Parathyroid adenoma (tissue), 2 donors: Measurements from ENCODE around the gene ESYT3.

ENCODE experiments used
- H2AFZ ChIP-seq: fragments of 300-600 bp; sonication (generic); one replicate; pipeline ENCODE4 v1.7.0; 2017; ENCODE audit warnings: antibody characterized with exemption, mild to moderate bottlenecking
- H3K27ac ChIP-seq: fragments of 300-600 bp; sonication (generic); one replicate; pipeline ENCODE4 v1.7.0; 2017
- H3K27me3 ChIP-seq: fragments of 300-600 bp; sonication (generic); one replicate; pipeline ENCODE4 v1.7.0; 2017; ENCODE audit warnings: low read length; ENCODE audit not compliant: control insufficient read depth, insufficient read depth
- H3K36me3 ChIP-seq: fragments of 300-600 bp; sonication (generic); one replicate; pipeline ENCODE4 v1.7.0; 2017; ENCODE audit warnings: low read length; ENCODE audit not compliant: control insufficient read depth, insufficient read depth
- H3K4me1 ChIP-seq: fragments of 300-600 bp; sonication (generic); one replicate; pipeline ENCODE4 v1.7.0; 2017; ENCODE audit warnings: control low read depth
- H3K4me2 ChIP-seq: fragments of 300-600 bp; sonication (generic); one replicate; pipeline ENCODE4 v1.7.0; 2017; ENCODE audit warnings: low read length
- H3K4me3 ChIP-seq: fragments of 300-600 bp; sonication (generic); one replicate; pipeline ENCODE4 v1.7.0; 2017; ENCODE audit warnings: low read depth, low read length
- H3K79me2 ChIP-seq: fragments of 300-600 bp; sonication (generic); one replicate; pipeline ENCODE4 v1.7.0; 2017; ENCODE audit warnings: control low read depth
- H3K9ac ChIP-seq: fragments of 300-600 bp; sonication (generic); one replicate; pipeline ENCODE4 v1.7.0; 2017; ENCODE audit warnings: mild to moderate bottlenecking
- H3K9me3 ChIP-seq: fragments of 300-600 bp; sonication (generic); one replicate; pipeline ENCODE4 v1.7.0; 2017; ENCODE audit warnings: low read length; ENCODE audit not compliant: control insufficient read depth
- CTCF ChIP-seq: fragments of 300-600 bp; sonication (generic); IDR thresholded peaks from one replicate; pipeline ENCODE4 v1.7.0; 2017; ENCODE audit warnings: antibody characterized with exemption, mild to moderate bottlenecking
- donor health status: primary hyperparathyroidism.

The ESYT3 gene

GRCh38 chr3:138472141-138472825 lies 37.9 kb downstream of the ESYT3 start:
- H3K4me3 ChIP-seq, result no peak overlapping the region
- no peak for TF ChIP-seq CTCF
- H2AFZ ChIP-seq, result no peak overlapping the region
- no peaks in the 10 kb centered on the region for H3K27me3 ChIP-seq
- H3K79me2 ChIP-seq, result no peaks in the 10 kb centered on the region
- H3K9ac ChIP-seq, result no peak overlapping the region
- H3K4me1 ChIP-seq, result no peaks in the 10 kb centered on the region
- no peak overlapping the region for H3K27ac ChIP-seq
- no peaks in the 10 kb centered on the region for H3K9me3 ChIP-seq
- no peaks in the 10 kb centered on the region for H3K36me3 ChIP-seq
- H3K4me2 ChIP-seq, result no peak overlapping the region

- H3K9ac ChIP-seq, result no peak overlapping the region
- H3K4me2 ChIP-seq, result no peak overlapping the region
- H3K4me3 ChIP-seq, result no peak overlapping the region
- no peaks in the 10 kb centered on the region for H3K36me3 ChIP-seq
- no peaks in the 10 kb centered on the region for H3K27me3 ChIP-seq
- H3K9me3 ChIP-seq, result no peaks in the 10 kb centered on the region
- H2AFZ ChIP-seq, result no peak overlapping the region
- TF ChIP-seq CTCF, result no peak
- H3K27ac ChIP-seq, result no peak overlapping the region
- H3K4me1 ChIP-seq, result no peaks in the 10 kb centered on the region
- H3K79me2 ChIP-seq, result no peaks in the 10 kb centered on the region
Measured at GRCh38 chr3:138473391-138473790, 39.0 kb downstream of the ESYT3 start.

DNA sequence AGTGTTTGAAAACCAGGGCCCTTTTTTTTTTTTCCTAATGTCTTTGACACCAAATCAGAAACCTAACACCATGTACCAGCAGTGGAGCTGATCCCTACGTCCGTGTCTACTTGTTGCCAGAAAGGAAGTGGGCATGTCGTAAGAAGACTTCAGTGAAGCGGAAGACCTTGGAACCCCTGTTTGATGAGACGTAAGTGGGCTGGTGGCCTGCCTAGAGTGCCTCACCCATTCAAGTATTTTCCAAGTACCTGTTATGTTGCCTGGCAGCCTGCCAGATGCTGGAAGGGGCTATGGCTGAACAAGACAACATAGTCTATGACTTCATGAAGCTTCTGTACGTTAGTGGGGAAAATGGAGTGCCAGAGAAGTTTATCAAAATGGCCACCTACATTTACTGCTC lies 39.7 kb downstream of the ESYT3 start:
- Histone ChIP-seq H2AFZ (no peak overlapping the region), H3K27me3 (no peaks in the 10 kb centered on the region), H3K79me2 (no peaks in the 10 kb centered on the region), H3K4me1 (no peaks in the 10 kb centered on the region), H3K4me2 (no peak overlapping the region), H3K4me3 (no peak overlapping the region), H3K36me3 (no peaks in the 10 kb centered on the region), H3K27ac (no peak overlapping the region), H3K9me3 (no peaks in the 10 kb centered on the region), H3K9ac (no peak overlapping the region)
- TF ChIP-seq CTCF, result no peak

DNA sequence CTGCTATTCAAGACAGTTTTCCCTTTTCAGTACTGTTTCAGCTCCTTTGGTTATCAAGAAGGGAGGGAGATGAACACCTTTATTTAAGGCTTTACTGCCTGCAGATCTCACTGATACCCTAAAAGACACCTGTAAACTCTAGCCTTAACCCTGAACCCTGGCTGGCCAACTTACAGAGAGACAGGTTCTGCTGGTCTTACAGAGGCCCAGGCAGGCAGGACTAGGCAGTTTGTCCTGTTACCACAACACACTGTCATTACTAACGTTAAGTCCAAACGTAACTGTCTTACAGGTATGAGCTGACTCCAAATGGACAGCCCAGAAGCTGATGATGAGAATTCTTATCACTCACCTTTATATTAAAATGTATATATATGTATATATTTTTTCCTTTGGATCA lies 42.1 kb downstream of the ESYT3 start:
- Histone ChIP-seq H3K27ac (no peak overlapping the region), H3K4me1 (no peaks in the 10 kb centered on the region), H3K9me3 (no peaks in the 10 kb centered on the region), H3K36me3 (no peaks in the 10 kb centered on the region), H3K27me3 (no peaks in the 10 kb centered on the region), H3K4me2 (no peak overlapping the region), H3K79me2 (no peaks in the 10 kb centered on the region), H2AFZ (no peak overlapping the region), H3K9ac (no peak overlapping the region), H3K4me3 (no peak overlapping the region)
- no peak for TF ChIP-seq CTCF

DNA sequence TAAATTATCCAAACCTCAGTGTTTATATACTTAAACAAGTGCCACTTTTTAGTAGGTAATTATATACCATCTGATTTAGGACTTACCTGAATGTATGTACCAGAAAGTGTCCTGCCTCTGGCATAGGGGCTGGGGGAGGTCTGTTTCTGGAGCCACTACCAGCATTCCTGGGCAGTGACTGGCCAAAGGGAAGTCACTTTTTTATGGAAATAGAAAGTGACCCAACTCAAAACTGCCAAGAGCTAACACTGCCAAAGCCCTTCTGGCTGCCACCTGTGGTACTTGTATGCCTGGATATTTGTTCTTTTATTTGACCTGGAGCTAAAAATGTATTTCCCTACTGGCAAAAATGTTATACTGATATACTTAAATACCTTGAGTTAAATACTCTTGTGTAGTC lies 42.7 kb downstream of the ESYT3 start:
- H3K79me2 ChIP-seq, result no peaks in the 10 kb centered on the region
- H3K27me3 ChIP-seq, result no peaks in the 10 kb centered on the region
- TF ChIP-seq CTCF, result no peak
- no peaks in the 10 kb centered on the region for H3K36me3 ChIP-seq
- H3K4me2 ChIP-seq, result no peak overlapping the region
- no peak overlapping the region for H3K9ac ChIP-seq
- H3K27ac ChIP-seq, result no peak overlapping the region
- no peaks in the 10 kb centered on the region for H3K9me3 ChIP-seq
- no peaks in the 10 kb centered on the region for H3K4me1 ChIP-seq
- H2AFZ ChIP-seq, result no peak overlapping the region
- H3K4me3 ChIP-seq, result no peak overlapping the region
